Measurements from ENCODE around the gene NUDCD2.
"Not testable (repeated sequence)": the region's sequence is repeated elsewhere in the genome, so short reads cannot be mapped to it uniquely, and the experiment has no call there.

Gene NUDCD2

GRCh38 chr5:163426128-163426527 lies 33.8 kb downstream of the NUDCD2 start:
- DNase-seq (ENCODE audit: low read depth in 2 of 2), result not testable (repeated sequence)

- DNase-seq (ENCODE audit: low read depth in 2 of 2), result no peak
Measured at GRCh38 chr5:163424836-163425235, 35.1 kb downstream of the NUDCD2 start.

DNA sequence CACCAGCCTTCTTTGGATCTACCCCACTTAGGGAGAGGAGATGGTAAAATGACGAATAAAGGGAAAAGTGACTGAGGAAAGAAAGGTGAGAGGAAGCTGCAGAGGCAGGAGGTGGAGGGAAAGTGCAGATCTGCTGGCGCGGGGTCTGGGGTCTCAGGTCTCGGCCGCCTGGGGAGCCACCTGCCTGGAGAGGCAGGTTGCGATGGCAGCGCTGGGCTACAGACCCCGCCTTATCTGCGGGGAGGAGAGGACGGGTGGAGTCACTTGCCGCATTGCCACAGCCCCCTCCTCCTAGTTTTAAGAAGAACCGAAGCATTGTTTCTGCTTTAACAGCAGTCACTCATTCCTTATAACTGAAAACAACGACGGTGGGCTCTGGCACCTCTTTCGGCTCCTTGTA lies 44.2 kb downstream of the NUDCD2 start:
- not testable (repeated sequence) for DNase-seq (ENCODE audit: low read depth in 2 of 2)

DNA sequence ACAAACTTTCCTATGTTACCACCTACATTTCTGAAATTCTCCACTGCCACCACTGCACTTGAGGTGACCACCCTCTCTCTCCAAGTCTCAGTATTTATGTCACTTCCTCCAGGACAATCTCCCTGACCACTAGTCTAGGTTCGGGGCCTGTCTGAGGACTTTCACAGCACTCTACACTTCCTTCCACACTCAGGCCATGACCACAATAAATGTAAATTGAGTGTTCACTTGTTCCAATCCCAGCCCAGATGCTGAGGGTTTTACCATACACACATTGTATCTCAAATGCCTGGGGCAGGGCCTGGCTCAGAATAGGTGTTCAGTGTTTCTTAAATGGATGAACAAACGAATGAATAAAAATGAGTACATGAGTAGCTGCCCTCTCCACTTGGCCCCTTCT lies 49.4 kb downstream of the NUDCD2 start:
- DNase-seq (ENCODE audit: low read depth in 2 of 2), result no peak

GRCh38 chr5:163409384-163409783 lies 50.5 kb downstream of the NUDCD2 start:
- DNase-seq (ENCODE audit: low read depth in 2 of 2), result no peak

- DNase-seq (ENCODE audit: low read depth in 2 of 2), result peak in 1 of 2 donors; percentile 12
Measured at GRCh38 chr5:163408311-163408923, 51.5 kb downstream of the NUDCD2 start.

- DNase-seq (ENCODE audit: low read depth in 2 of 2), result no peak
Measured at GRCh38 chr5:163407034-163407655, 52.8 kb downstream of the NUDCD2 start.

- no peak for DNase-seq (ENCODE audit: low read depth in 2 of 2)
Measured at GRCh38 chr5:163404364-163405173, 55.3 kb downstream of the NUDCD2 start.

GRCh38 chr5:163402007-163402406 lies 57.9 kb downstream of the NUDCD2 start:
- no peak for DNase-seq (ENCODE audit: low read depth in 2 of 2)

DNA sequence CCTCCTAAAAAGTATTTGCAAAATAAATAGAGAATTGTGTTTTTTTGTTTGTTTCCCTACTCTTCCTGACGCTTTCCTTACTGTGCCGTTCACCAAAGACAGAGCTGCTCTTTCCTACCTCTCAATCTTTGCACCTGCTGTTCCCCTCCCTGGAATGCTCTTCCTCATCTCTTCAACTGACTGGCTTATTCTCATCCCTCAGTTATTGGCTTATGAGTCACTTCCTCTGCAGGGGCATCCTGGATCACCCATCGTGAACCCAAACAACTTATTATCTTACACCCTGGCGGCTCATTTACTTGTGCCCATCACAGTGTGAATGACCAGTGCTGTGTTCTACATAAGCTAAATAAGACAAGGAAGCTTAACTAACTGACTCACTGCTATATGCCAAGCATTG lies 58.6 kb downstream of the NUDCD2 start:
- no peak for DNase-seq (ENCODE audit: low read depth in 2 of 2)

DNA sequence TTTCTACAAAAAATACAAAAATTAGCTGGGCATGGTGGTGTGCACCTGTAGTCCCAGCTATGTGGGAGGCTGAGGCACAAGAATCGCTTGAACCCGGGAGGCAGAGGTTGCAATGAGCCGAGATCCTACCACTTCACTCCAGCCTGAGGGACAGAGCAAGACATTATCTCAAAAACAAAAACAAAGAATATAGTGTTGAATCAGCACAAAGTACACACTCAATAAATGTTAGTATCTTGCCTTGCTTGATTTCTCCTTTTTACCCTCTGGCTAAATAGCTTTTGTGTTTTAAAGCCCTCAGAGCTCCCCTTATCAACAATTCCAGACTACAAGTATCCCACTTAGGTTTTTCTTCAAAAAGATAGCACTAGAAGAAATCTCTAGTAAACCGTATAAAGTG lies 60.0 kb downstream of the NUDCD2 start:
- no peak for DNase-seq (ENCODE audit: low read depth in 2 of 2)

DNA sequence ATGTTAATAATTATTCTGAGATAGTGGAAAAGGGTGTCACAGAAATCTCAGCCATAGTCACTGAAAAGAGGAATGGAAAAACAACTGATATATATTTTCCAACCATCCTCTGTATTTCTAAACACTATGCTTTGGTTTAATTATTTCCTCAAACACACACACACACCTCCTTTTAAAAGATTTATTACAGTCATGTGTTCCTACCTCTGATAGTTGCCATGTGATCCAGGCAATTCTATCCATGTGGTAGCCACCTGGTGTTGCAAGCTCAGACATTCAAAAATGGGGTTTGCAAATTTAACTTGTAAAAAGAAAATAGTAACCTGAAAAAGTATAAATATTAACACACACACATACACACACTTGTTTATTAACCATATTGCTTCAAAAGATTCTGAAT lies 62.5 kb downstream of the NUDCD2 start:
- DNase-seq (ENCODE audit: low read depth in 2 of 2), result no peak

- not testable (repeated sequence) for DNase-seq (ENCODE audit: low read depth in 2 of 2)
Measured at GRCh38 chr5:163396818-163397340, 63.0 kb downstream of the NUDCD2 start.
